M059J (cell line): ENCODE results near the gene CHRNE. TPM values are rescaled to one million over a fixed set of nuclear protein-coding genes. Genes with fewer than 3 reads are reported as not detected.
"Not testable (repeated sequence)": the region's sequence is repeated elsewhere in the genome, so short reads cannot be mapped to it uniquely, and the experiment has no call there.

Experiments used
- DNase-seq: peaks from one replicate; pipeline ENCODE4 v3.0.0-alpha.2; 2012; ENCODE audit warnings: low read depth
- total RNA-seq: library from RNA; depleted of rRNA; stranded (reverse); fragments of >200 nt; shearing (Covaris generic); gene quantifications from 2 replicates; pipeline ENCODE4 v1.2.3, GENCODE V29; 2014

The CHRNE gene
- total RNA-seq, 1 experiment from 2014 or later = 0.02 TPM

DNA sequence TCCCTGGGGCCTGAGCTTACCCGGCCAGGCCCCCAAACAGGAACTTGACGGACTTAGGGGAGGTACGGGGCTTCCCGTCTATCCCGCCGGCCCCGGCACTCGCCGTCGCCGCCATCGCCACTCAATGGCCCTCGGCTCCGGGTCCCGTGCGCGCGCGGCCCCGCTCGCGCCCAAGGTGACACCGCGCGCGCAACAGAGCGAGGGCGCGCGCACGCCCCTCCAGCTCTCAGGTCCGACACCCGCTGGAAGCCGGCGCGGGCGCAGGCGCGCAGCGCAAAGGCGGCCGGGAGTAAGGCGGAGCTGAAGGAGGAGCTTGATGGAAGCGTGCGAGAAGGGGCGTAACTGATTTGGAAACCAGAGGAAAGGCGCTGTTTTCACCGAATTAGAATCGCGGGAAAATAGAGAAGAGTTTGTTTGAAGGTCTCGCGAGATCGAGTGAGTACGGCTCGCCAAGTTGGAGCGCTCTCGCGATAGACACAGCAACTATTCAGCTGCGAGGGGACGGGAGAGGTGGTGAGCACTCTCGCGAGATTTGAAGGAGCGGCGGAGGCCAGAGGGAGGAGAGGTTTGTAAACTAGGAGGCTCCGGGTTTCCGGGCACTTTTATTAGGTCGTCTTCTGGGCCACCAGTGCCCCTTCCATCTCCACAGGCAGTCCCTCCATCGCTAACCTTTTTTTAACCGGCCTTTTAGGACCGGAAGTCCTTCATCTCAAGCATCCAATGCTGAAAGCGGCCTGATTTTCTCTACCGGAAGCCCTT is 37.1 kb upstream of the CHRNE start, which contains the start of the genes RNF167 and SLC25A11:
Gene RNF167, plus strand, starts transcription at position 473 of the 759 bp plus-strand sequence. CDS start 642 bp downstream, outside the sequence.
Gene SLC25A11, minus strand, starts transcription at position 251 of the 759 bp plus-strand sequence. Its CDS starts 136 bp downstream, at position 115.
- peak; percentile 99 for DNase-seq

DNA sequence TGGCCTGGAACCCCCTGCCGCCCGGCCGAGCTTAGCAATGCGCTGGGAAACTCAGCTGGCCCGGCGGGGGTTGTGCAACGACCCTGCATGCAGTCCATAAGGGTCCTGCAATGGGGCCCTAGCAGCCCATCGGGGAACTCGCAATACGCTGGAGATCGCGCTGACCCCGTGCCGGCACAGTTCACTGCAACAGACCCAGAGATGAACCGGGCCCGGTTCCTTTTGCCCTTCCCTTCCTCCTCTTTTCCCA is 36.6 kb upstream of the CHRNE start:
- no peak for DNase-seq

DNA sequence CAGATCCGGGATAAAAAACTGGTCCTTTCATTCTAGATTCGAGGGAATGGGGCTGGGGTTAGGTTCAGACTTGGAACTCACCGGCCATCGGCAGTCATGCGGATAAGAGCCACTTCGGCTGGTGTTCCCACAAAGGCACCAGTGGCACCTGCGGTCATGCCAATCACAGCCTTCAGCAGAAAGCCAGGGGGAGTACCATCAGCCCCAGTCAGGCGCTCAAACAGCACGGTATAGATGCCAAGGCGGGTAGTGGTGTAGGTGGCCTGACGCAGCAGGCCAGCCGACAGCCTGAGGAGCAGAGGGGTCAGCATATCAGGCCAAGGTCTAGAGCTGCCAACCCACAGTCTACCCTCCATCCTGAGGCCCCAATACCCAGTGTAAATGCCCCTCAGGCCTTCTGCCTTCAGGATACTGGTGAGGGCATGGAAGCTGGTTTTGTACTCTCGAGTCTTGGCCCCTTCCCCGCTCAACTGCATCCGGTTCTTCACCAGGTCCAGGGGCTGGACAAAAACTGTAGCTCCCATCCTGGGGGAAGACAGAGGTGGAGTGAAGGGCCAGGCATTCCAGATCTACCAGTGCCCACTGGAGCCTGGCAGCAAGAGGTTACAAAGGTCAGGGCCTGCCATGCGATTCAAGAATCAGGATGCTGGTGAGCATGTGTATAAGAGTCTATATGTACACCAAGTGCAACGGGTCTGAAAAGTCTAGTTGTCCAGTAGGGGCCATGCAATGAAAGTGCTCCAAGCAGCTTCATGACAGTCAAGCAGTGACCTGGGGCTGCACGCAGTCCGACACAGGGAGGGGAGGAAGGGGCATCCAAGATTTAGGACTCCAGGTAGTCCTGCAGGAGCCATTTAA is 36.0 kb upstream of the CHRNE start:
- no peak for DNase-seq

DNA sequence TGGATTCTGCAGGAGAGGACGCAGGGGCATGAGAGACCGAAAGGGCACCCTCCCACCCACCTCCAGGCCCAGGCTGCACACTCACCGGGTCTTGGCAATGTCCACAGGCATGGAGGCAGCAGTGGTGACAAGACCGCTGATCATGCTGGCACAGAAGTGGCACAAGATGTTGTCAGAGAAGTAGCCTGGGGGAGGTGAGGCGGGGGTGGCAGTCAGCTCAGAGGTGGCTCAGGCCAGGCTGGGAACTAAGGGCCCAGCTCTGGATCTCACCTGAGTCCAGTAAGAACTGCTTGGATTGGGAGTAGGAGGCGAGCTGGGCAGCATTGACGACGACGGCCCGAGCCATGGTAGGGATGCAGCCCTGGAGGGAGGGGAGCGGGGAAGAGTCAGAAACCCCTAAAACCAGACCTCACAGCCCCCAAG is 35.2 kb upstream of the CHRNE start:
- no peak for DNase-seq

DNA sequence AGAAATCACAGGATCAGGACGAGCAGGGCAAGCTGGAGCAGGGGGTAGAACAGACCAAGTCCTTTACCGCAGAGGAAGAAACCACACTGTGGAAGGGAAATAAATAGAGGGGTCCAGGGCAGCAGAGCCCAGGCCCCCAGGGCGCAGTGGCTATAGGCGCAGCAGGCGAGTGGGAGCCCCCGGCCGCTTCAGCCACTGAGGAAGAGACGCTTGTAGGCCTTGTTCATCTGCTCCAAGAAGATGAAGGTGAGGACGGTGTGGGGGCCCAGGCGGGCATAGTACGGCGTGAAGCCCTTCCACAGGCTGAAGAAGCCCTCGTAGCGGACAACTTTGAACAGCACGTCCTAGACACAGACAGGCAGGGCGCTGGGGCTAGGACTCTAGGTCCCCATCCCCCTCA is 34.7 kb upstream of the CHRNE start:
- no peak for DNase-seq

DNA sequence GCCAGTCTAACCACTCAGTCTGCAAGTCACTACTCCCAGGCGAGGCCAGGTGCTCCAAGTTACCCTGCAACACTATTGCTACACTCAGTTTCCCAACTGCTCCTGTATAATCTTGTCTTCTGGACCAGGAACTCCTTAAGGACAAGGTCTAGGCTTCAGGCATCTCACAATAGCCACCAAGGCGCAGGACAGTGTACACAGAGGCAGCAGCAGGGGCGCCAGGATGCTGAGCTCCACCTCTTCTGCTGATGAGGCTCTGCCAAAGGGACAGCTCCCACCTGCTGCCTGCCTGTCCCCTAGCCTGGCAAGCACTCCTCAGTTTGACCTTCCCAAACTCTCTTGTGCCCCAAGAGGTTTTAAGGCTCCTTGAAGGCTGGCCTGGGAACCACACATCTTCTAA is 33.5 kb upstream of the CHRNE start:
- no peak for DNase-seq

DNA sequence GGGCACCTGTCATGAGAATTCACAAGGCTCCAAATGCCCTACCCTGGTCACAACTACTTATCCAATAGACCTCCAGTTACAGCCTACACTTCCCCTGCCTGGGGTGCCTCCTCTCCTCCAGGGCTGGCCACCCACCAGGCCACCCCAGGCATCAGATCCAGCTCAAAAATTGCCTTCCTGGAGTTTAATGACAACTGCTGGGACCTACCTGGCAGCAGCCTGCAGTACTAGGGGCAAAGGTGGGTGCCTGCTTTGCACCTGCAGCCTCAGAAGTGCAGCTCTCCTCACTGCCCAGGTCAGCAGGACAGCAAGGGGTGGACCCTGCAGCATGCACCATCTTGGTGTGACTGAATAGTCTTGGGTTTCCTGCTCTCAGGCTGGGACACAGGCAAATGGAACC is 32.8 kb upstream of the CHRNE start:
- DNase-seq = no peak

DNA sequence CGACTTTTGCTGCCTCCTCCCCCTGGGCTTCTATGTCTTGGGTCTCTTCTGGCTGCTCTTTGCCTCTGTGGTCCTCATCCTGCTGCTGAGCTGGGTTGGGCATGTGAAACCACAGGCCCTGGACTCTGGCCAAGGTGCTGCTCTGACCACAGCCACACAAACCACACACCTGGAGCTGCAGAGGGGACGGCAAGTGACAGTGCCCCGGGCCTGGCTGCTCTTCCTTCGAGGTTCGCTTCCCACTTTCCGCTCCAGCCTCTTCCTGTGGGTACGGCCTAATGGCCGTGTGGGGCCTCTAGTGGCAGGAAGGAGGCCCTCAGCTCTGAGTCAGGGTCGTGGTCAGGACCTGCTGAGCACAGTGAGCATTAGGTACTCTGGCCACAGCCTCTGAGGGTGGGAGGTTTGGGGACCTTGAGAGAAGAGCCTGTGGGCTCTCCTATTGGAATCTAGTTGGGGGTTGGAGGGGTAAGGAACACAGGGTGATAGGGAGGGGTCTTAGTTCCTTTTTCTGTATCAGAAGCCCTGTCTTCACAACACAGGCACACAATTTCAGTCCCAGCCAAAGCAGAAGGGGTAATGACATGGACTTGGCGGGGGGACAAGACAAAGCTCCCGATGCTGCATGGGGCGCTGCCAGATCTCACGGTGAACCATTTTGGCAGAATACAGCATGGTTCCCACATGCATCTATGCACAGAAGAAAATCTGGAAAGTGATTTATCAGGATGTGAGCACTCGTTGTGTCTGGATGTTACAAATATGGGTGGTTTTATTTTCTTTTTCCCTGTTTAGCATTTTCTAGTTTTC is 31.5 kb upstream of the CHRNE start:
- peak; percentile 82 for DNase-seq

DNA sequence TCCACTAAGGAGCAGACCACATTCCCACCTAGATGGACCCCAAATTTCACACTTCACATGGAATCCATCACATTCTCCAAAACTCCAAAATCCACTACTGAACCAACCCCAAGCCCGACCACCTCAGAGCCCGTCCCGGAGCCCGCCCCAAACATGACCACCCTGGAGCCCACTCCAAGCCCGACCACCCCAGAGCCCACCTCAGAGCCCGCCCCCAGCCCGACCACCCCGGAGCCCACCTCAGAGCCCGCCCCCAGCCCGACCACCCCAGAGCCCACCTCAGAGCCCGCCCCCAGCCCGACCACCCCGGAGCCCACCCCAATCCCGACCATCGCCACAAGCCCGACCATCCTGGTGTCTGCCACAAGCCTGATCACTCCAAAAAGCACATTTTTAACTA is 30.7 kb upstream of the CHRNE start:
- no peak for DNase-seq

DNA sequence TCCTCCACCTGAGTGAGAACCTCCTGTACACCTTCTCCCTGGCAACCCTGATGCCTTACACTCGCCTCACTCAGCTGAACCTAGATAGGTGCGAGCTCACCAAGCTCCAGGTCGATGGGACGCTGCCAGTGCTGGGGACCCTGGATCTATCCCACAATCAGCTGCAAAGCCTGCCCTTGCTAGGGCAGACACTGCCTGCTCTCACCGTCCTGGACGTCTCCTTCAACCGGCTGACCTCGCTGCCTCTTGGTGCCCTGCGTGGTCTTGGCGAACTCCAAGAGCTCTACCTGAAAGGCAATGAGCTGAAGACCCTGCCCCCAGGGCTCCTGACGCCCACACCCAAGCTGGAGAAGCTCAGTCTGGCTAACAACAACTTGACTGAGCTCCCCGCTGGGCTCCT is 29.9 kb upstream of the CHRNE start:
- DNase-seq = no peak

DNA sequence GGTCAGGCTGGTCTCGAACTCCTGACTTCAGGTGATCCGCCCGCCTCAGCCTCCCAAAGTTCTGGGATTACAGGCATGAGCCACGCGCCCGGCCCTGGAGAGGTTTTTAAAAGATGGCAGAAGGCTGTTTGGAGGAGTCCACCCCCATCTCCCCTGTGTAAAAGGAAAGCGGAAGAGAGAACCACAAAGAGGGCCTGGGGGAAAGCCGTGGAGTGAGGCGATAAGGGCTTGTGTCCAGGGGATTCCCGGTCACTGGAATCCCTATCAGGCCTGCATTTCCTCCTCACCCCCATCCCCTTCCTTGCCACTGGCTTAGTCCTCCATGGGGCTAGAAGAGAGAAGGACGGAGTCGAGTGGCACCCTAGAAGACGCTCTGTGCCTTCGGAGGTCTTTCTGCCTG is 29.1 kb upstream of the CHRNE start, which contains the start of gene GP1BA:
Gene GP1BA, plus strand, starts transcription at position 315 of the 400 bp plus-strand sequence. CDS start 328 bp downstream, outside the sequence.
- DNase-seq = peak; percentile 26

DNA sequence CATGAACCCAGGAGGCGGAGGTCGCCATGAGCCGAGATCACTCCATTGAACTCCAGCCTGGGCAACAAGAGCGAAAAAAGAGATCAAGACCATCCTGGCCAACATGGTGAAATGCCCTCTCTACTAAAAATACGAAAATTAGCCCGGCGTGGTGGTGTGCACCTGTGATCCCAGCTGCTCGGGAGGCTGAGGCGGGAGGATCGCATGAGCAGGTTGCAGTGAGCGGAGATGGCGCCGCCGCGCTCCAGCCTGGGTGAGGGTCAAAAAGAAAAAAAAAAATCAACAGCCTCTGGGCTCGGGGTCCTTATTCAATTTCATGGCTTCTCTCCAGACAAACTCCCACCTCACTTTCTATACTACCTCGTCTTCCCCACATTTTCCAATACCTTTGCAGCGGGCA is 26.0 kb upstream of the CHRNE start:
- no peak for DNase-seq

DNA sequence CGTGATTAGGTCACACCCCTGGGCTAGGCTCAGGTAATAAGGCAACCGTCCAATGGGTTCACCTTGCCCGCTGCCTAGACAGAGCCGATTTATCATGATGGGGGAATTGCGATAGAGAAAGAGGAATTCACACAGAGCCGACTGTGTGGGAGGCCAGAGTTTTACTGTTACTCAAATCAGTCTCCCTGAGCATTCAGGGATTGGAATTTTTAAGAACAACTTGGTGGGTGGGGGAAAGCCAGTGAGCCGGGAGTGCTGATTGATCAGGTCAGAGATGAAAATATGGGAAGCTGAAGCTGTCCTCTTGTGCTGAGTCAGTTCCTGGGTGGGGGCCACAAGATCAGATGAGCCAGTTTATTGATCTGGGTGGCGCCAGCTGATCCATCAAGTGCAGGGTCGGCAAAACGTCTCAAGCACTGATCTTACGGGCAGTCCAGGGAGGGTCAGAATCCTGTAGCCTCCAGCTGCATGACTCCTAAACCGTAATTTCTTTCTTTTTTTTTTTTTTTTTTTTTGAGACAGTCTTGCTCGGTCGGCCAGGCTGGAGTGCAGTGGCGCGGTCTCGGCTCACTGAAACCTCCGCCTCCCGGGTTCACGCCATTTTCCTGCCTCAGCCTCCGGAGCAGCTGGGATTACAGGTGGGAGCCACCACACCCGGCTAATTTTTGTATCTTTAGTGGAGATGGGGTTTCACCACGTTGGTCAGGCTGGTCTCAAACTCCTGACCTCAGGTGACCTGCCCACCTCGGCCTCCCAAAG is 23.9 kb upstream of the CHRNE start:
- not testable (repeated sequence) for DNase-seq

DNA sequence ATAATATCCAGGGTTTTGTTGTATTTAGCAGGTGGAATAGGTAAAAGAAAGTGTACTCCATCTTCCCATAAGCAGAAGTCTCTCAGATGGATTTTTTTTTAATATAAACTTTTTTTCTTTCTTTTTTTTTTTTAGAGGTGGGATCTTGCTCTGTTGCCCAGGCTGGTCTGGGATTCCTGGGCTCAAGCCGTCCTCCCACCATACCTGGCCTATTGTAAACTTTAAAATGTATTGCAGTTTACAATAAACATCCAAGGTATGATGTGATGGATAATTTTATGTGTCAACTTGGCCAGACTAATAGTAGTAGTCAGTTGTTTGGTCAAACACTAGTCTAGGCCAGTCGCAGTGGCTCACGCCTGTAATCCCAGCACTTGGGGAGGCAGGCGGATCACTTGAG is 18.4 kb upstream of the CHRNE start:
- no peak for DNase-seq

DNA sequence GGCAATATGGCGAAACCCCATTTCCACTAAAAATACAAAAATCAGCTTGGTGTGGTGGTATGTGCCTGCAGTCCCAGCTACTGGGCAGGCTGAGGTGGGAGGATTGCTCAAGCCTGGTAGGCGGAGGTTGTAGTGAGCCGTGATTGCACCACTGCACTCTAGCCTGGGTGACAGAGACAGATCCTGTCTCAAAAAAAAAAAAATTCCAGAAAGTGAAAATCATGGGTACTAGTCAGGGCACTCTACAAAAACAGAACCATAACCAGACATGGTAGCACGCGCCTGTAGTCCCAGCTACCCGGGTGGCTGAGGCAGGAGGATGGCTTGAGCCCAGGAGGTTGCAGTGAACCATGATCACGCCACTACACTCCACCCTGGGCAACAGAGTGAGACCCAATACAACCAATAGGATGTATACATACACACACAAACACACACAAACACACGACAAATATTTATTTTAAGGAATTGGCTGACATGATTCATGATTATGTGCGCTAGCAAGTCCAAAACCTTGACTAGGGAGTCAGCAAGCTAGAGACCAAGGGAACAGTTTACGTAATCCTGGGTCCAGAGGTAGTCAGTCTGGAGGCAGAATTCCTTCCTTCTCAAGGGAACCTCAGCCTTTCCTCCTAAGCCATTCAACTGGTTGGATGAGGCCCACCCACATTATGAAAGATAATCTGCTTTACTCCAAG is 17.6 kb upstream of the CHRNE start:
- no peak for DNase-seq

DNA sequence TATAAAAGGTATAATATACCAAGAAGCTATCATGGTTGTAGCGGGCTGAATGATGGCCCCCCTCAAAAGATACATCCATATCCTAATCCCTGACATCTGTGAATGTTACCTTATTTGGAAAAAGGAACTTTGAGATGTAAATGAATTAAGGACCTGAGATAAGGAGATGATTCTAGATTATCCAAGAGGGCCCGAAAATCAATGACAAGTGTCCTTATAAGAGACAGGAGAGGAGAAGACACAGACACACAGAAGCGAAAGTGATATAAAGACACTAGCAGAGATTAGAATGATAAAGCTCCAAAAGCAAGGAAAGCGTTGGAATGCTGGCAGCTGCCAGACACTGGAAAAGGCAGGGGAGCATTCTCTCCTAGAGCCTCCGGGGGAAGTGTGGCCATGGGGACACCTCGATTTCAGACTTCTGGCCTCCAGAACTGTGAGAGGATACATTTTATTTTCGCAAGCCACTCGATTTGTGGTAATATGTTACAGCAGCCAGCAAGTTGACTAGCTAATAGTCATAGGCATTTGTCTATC is 16.7 kb upstream of the CHRNE start:
- no peak for DNase-seq

DNA sequence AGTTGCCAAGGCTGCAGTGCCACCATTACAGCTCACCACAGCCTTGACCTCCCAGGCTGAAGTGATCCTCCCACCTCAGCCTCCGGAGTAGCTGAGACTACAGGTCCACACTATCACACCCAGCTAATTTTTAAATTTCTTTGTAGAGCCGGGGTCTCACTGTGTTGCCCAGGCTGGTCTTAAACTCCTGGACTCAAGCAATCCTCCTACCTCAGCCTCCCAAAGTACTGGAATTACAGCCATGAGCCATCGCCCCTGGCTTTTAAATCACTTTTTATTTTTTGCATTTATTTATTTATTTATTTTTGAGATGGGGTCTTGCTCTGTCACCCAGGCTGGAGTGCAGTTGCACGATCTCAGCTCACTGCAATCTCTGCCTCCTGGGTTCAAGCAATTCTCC is 11.7 kb upstream of the CHRNE start:
- not testable (repeated sequence) for DNase-seq

DNA sequence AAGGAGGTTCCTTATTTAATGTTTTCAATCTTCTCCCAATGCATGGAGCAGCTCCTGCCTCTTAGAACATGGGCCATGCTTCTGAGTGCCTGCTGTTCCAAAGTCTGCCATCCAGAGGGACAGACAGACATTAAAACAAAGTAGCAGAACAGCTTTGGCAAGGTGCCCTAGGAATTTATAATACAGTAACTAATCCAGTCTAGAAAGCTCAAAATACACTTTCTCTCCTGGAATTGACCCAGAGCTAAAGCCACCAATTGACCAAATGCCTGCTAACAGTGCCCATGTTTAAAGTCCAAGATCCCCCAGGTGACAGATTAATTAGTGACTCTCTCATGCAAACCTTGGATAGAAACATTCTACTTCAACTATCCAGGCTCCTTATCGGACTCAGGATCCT is 11.1 kb upstream of the CHRNE start:
- peak; percentile 24 for DNase-seq

DNA sequence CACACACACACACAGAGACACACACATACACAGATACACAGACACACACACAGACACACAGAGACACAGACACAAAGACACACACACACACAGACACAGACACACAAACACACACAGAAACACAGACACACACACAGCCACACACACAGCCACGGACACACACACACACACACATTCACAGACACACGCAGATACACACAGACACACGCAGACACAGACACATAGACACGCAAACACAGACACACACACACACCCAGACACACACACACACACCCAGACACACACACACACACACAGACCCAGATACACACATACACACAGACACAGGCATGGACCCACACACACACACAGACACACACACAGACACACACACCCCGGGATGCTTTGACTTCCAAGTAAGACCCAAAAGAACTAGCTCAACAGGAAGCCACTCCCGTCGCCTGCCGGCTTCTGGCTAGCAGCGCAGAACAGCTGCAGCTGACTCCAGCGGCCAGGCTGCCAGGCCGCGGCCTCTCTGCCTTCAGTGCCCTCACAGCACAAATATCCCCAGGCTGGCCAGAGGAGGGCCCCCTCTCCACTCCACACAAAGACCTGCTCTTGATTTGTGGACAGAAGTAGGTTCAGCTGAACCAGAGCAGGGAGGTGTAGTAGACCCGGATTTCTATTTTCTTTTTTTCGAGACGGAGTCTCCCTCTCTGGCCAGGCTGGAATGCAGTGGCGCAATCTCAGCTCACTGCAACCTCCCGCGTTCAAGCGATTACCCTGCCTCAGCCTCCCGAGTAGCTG is 6.0 kb upstream of the CHRNE start:
- DNase-seq = peak; percentile 85

DNA sequence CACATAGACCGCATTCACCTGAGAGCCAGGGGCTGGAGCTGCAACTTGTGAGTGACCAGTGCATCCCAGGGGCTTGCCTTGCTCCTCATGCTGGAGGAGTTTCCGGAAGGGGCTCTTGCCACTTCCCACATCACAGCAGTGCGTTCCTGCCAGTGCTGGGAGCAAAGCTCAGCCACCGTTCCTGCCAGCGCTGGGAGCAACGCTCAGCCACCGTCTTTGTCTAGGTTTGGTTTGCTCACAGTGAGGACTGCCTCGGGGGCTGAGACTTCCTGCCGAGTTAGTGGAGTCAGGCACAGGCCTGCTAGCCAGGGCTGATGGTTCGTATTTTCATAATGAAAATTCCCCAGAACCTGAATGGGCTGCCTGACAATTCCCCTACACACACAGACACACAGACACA is 5.4 kb upstream of the CHRNE start:
- peak; percentile 41 for DNase-seq
